Measurements from ENCODE around the gene C14orf132.

The C14orf132 gene

DNA sequence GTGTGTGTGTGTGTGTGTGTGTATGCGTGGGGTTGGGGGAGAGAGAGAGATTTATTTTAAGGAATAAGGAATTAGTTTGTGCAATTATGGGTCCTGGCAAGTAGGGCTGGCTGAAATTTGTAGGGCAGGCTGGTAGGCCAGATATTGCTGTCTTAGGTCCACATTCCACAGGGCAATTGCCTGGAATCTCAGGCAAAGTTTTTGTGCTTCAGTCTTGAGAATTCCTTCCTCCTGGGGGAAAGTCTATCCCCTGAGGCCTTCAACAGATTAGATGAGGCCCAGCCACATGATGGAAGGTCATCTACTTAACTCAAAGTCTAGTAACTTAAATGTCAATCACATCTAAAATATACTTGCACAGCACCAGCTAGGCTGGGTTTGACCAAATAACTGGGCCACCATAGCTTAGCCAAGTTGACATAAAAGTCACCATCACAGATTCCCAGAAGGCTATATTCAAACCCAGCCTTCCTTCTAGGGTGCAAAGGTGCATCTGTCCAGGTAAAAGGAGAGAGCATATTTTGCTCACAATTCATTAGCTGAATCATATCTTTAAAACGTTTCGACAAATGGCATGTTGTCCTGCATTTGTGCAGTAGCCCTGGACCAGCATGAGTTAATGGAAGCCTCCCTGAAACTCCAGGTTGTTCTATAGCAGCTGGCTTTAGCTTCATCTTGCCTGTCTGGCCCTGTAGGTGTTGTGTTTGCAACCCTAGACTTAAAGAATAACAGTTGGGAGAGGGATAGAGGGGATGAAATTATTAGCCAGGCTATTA, 63.1 kb downstream of the C14orf132 start:
- no peak for DNase-seq (ENCODE audit: low read depth)
- TF ChIP-seq, protein P1, sequence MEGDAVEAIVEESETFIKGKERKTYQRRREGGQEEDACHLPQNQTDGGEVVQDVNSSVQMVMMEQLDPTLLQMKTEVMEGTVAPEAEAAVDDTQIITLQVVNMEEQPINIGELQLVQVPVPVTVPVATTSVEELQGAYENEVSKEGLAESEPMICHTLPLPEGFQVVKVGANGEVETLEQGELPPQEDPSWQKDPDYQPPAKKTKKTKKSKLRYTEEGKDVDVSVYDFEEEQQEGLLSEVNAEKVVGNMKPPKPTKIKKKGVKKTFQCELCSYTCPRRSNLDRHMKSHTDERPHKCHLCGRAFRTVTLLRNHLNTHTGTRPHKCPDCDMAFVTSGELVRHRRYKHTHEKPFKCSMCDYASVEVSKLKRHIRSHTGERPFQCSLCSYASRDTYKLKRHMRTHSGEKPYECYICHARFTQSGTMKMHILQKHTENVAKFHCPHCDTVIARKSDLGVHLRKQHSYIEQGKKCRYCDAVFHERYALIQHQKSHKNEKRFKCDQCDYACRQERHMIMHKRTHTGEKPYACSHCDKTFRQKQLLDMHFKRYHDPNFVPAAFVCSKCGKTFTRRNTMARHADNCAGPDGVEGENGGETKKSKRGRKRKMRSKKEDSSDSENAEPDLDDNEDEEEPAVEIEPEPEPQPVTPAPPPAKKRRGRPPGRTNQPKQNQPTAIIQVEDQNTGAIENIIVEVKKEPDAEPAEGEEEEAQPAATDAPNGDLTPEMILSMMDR (conservative IDR thresholded peaks at IDR 0.05; ENCODE audit: control insufficient read depth, insufficient read depth, low read depth, low read length), result no peak
- no peak overlapping the region for H3K4me3 ChIP-seq (ENCODE audit: control insufficient read depth, low read depth, low read length)

DNA sequence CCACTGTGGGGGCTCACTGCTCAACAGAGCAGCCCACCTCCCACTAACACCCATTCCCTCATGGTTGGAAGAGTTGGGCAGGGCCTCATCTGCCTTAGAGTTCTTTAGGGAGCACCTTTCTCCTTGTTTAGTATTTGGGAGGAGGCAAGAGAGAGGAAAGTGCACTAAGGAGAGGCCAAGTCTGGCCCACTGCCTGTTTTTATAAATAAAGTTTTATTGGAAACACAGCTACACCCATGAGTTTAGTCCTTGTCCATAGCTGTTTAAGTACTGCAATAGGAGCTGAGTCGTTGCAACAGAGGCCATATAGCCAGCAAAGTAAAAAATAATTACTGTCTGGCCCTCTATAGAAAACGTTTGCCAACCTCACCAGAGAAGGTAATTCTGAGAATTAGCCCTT, 63.9 kb downstream of the C14orf132 start:
- no peak for DNase-seq (ENCODE audit: low read depth)
- no peak overlapping the region for H3K4me3 ChIP-seq (ENCODE audit: control insufficient read depth, low read depth, low read length)
- TF ChIP-seq, protein P1 (conservative IDR thresholded peaks at IDR 0.05; ENCODE audit: control insufficient read depth, insufficient read depth, low read depth, low read length), result no peak

DNA sequence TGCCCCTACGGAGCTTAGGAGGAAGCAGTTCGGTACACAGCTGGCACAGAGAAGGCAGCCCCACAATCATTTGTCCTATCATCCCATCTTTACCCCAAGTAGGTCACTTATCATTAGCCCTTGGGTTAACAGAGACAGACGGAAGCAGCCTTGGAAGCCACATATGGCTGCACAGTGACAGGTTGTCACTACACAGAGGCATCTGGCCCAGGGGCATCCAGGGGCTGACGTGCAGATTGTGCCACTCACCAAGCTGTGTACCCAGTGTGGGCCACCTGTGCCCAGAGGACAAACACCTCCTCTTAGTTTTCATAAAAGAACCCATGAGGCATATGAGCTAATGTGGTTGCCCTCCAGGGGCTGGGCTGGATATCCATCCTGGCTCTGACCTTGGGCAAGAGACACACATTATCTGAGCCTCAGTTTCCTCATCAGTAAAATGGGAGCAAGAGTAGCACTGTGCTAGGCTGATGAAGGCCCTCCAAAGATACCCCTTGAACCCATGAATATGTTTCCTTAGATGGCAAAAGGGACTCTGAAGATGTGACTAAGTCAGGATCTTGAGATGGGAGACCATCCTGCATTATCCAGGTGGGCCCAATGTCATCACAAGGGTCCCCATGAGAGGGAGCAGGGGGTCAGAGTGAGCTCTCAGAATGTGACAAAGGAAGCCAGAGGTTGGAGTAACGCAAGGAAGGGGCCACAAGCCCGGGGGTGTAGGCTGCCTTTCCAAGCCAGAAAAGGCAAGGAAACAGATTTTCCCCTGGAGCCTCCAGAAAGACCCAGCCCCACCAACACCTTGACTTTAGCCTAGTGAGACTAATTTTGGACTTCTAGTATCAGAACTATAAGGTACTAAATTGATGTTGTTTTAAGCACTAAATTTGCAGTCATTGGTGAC, 64.6 kb downstream of the C14orf132 start:
- H3K4me3 ChIP-seq (ENCODE audit: control insufficient read depth, low read depth, low read length), result no peak overlapping the region
- DNase-seq (ENCODE audit: low read depth), result no peak
- TF ChIP-seq, protein P1 (conservative IDR thresholded peaks at IDR 0.05; ENCODE audit: control insufficient read depth, insufficient read depth, low read depth, low read length), result no peak

DNA sequence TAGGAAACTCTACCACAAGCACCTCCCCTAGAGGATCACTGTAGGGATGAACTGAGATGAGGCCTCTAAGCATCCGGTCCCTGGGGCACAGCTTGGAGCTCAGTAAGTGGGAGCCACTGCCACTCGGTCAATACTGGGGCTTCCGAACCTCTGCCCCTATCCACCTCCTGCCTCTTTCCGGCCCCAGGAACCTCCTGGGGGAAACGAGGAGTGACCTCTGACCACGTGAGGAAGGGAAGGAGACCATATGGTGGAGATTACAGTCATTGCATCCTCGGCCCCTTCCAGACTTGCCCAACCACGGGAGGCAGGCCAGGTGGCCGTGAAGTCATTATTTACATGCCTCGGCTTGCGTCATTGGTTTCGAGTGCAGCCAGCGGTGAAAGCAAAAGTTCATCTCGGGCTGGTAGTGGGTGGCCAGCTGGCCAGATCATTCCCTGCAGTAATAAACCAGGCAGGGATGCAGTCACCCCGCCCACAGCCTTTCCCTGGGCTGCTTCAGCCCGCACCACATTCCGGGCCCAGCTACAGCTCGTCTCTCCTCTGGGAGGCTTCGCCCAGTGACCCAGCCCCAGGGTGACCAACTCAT, 65.4 kb downstream of the C14orf132 start:
- TF ChIP-seq, protein P1 (conservative IDR thresholded peaks at IDR 0.05; ENCODE audit: control insufficient read depth, insufficient read depth, low read depth, low read length), result no peak
- DNase-seq (ENCODE audit: low read depth), result peak; percentile 100
- H3K4me3 ChIP-seq (ENCODE audit: control insufficient read depth, low read depth, low read length), result no peak overlapping the region

DNA sequence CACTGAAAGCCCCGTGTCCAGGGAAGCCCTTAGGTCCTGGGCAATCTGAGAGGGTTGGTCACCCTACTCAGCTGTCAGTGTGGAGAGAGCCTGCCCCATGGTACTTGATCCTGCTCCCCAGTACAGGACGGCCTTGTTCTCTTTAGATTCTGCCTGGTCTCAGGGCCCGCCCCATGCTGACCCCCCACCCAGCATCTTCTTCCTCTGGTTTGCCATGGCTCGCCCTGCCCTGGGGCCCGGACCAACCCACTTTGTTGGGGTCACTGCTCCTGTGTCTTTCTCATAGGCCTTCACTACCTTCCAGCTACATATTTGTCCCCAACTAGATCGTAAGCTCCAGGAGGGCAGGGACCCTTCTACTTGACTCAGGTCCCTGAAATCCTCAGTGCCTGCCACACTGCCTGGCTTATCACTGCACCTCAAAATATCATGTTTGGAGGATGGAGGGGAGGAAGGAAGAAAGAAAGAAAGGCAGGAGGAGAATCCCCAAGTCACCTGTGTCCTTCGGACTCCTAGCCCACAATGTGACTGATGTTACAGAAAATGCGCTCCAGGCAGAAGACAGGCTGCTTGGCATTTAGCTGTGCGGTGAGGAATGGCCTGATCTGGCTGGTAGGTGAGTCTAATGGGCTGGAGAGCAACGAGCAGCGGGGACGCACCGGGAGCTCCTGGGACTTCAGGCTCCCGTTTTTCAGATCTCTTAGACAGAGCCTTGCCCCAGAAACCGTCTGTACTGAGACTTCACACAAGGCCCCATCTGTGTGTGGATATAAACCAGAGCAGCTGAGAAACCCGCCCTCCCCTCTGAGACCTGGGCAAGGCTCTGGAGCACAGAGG, 66.1 kb downstream of the C14orf132 start:
- TF ChIP-seq, protein P1 (conservative IDR thresholded peaks at IDR 0.05; ENCODE audit: control insufficient read depth, insufficient read depth, low read depth, low read length), result no peak
- DNase-seq (ENCODE audit: low read depth), result no peak
- no peak overlapping the region for H3K4me3 ChIP-seq (ENCODE audit: control insufficient read depth, low read depth, low read length)

DNA sequence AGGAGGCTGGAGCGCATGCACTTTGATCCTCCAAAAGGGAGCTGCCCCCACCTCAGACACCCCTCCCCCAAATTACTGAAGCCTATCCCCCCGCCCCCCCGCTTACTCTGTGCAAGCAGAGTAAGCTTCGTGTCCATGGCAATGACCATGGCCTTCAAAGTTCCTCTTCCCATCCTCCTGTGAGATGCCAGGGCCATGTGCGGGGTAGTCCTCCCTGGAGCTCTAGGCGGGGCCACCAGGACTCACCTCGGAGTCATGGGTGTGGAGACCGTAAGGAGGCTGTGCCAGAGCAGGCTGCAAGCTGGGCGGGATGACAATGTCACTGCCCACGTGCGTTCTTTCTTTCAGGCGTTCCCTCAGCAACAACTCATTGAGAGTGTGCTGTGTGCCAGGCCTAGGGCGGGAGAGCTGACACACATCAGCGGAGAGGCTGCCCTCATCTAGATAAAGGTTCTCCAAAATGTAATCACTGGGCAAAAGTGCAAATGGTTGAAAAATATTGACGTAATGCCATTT, 66.8 kb downstream of the C14orf132 start:
- TF ChIP-seq, protein P1 (conservative IDR thresholded peaks at IDR 0.05; ENCODE audit: control insufficient read depth, insufficient read depth, low read depth, low read length), result no peak

More for the DNA sequence above, 66.8 kb downstream of the C14orf132 start:
- H3K4me3 ChIP-seq (ENCODE audit: control insufficient read depth, low read depth, low read length), result no peak overlapping the region
- DNase-seq (ENCODE audit: low read depth), result peak; percentile 87

Data from fibroblast of mammary gland (primary cell).